Common myeloid progenitor, CD34-positive (primary cell): Measurements from ENCODE around the gene ARVCF.
A peak's percentile ranks its signal among the peaks of the same experiment; 100 is the strongest.

Experiments
- CTCF ChIA-PET: fragments of 350-600 bp; sonication (Branson Sonifier 250); formaldehyde crosslinking; loops from one replicate; lab custom pipeline; 2021; ENCODE audit warnings: antibody characterized with exemption; lab: Charles Lee
- POLR2A ChIA-PET: fragments of 350-600 bp; sonication (Branson Sonifier 250); formaldehyde crosslinking; loops from one replicate; lab custom pipeline; 2021; ENCODE audit warnings: antibody characterized with exemption; lab: Charles Lee
- DNase-seq, 3 donors: peaks; one replicate each; pipeline versions ENCODE4 v3.0.0 to v3.0.0-alpha.2; 2013
- H3K27ac ChIP-seq, 2 experiments: 1 replicate in 1 of 2; 2 replicates in 1 of 2; pipeline ENCODE4 v1.7.0; 2013; ENCODE audit warnings: inconsistent platforms in 2 of 2, low read length in 2 of 2, mild to moderate bottlenecking in 2 of 2, low read depth in 1 of 2, moderate library complexity in 1 of 2; ENCODE audit not compliant: severe bottlenecking in 2 of 2, insufficient read depth in 1 of 2, poor library complexity in 1 of 2
- H3K27me3 ChIP-seq, 5 experiments: replicated peaks in 2 of 5; 1 replicate in 3 of 5; 2 replicates in 2 of 5; pipeline versions ENCODE4 v1.6.1 to v1.7.0; 2013; ENCODE audit warnings: low read length in 4 of 5, mild to moderate bottlenecking in 2 of 5, moderate library complexity in 2 of 5, inconsistent platforms in 1 of 5; ENCODE audit not compliant: insufficient read depth in 5 of 5, control insufficient read depth in 4 of 5
- H3K36me3 ChIP-seq, 4 experiments: 1 replicate in 2 of 4; 2 replicates in 2 of 4; pipeline versions ENCODE4 v1.6.1 to v1.7.0; 2013; ENCODE audit warnings: low read length in 3 of 4, control low read depth in 1 of 4, mild to moderate bottlenecking in 1 of 4; ENCODE audit not compliant: control insufficient read depth in 4 of 4, insufficient read depth in 4 of 4
- H3K4me1 ChIP-seq, 4 experiments: 1 replicate in 3 of 4; 2 replicates in 1 of 4; pipeline versions ENCODE4 v1.6.1 to v1.7.1; 2013; ENCODE audit warnings: low read length in 3 of 4, mild to moderate bottlenecking in 3 of 4, control low read depth in 1 of 4, inconsistent platforms in 1 of 4, moderate library complexity in 1 of 4; ENCODE audit not compliant: control insufficient read depth in 4 of 4, insufficient read depth in 4 of 4; ENCODE audit errors: control extremely low read depth in 1 of 4
- H3K4me3 ChIP-seq, 7 experiments: 1 replicate in 4 of 7; 2 replicates in 3 of 7; pipeline versions ENCODE4 v1.5.1 to v1.7.0; 2013; ENCODE audit warnings: mild to moderate bottlenecking in 7 of 7, low read length in 6 of 7, moderate library complexity in 6 of 7, inconsistent platforms in 2 of 7, low read depth in 2 of 7, control low read depth in 1 of 7; ENCODE audit not compliant: insufficient read depth in 4 of 7, control insufficient read depth in 1 of 7; ENCODE audit errors: extremely low read depth in 1 of 7
- H3K9me3 ChIP-seq, 5 experiments: 1 replicate in 4 of 5; 2 replicates in 1 of 5; pipeline versions ENCODE4 v1.6.1 to v1.7.1; 2013; ENCODE audit warnings: low read length in 4 of 5, mild to moderate bottlenecking in 2 of 5, inconsistent platforms in 1 of 5, low read depth in 1 of 5, moderate library complexity in 1 of 5; ENCODE audit not compliant: control insufficient read depth in 4 of 5, insufficient read depth in 2 of 5; ENCODE audit errors: control extremely low read depth in 1 of 5
- WGBS: methylation state at CpG from one replicate; pipeline ENCODE4 v1.1.5; 2013; ENCODE audit not compliant: insufficient coverage; 5-methylcytosine and 5-hydroxymethylcytosine counted together

Gene ARVCF

DNA sequence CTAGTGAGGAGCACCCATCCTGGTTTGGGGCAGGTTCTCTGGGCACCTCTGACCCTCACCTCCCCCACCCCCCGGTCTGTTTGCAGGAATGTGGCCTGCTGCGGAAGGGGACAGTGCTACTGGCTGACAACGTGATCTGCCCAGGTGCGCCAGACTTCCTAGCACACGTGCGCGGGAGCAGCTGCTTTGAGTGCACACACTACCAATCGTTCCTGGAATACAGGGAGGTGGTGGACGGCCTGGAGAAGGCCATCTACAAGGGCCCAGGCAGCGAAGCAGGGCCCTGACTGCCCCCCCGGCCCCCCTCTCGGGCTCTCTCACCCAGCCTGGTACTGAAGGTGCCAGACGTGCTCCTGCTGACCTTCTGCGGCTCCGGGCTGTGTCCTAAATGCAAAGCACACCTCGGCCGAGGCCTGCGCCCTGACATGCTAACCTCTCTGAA is 48.2 kb downstream of the ARVCF start:
- H3K27ac ChIP-seq = no peak overlapping the region
- ChIA-PET CTCF (interaction anchor here (0.6 to 15.9 kb wide), 8 partner anchors 11 to 161 kb away, joined by 3 to 384 read pairs (median 6); no protein-coding TSS in a partner anchor), POLR2A (interaction anchor here (4.9 kb wide), 1 partner anchor 46 kb away, joined by 33 read pairs; no protein-coding TSS in a partner anchor)
- H3K4me1 ChIP-seq = peaks cover 0 to 29% (median 19%) of the 10 kb centered on the region in 4 experiments
- DNase-seq = no peak
- WGBS = 92% methylated on average over 11 of the region's 18 CpGs
- no peaks in the 10 kb centered on the region for H3K27me3 ChIP-seq
- no peaks in the 10 kb centered on the region for H3K9me3 ChIP-seq
- H3K36me3 ChIP-seq = peaks cover 19 to 80% (median 43%) of the 10 kb centered on the region in 4 experiments
- no peak overlapping the region for H3K4me3 ChIP-seq

DNA sequence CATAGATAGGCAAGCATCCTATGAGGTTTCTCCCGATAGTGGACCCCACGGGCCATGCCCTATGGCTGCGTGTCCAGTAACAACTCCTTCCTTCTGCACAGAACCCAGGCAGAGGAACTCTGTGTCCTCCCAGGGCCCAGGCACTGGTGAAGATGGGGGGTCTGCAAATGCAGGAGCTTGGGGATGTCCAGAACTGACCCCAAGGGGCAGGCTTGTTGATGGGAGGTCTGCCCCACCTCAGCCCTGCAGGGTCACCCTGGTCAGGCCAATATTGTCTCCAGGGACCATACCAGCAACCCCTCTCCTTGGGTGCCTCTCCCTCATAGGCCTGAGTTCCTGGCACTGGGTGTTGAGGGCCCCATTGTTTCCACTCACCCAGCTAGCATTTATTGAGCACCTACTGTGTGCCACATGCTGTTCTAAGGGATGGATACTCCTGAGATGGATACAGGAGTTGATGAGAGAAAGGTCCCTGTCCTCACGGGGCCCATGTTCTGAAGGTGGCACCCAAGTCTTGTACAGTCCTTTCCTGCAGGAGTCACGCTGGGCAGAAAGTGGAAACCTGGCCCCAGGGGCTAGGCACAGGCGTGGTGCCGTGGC is 48.7 kb downstream of the ARVCF start:
- CTCF ChIA-PET = interaction anchor here (1.3 to 15.9 kb wide), 3 partner anchors 14 to 43 kb away, joined by 3 to 384 read pairs (median 9); no protein-coding TSS in a partner anchor
- POLR2A ChIA-PET = interaction anchor here (4.9 kb wide), 1 partner anchor 46 kb away, joined by 33 read pairs; no protein-coding TSS in a partner anchor
- no peak for DNase-seq
- WGBS = 91% methylated on average over 7 of the region's 7 CpGs
- H3K36me3 ChIP-seq = peaks cover 19 to 85% (median 46%) of the 10 kb centered on the region in 4 experiments
- H3K27me3 ChIP-seq = no peaks in the 10 kb centered on the region
- H3K4me1 ChIP-seq = peaks cover 0 to 24% (median 15%) of the 10 kb centered on the region in 4 experiments
- no peak overlapping the region for H3K4me3 ChIP-seq
- no peak overlapping the region for H3K27ac ChIP-seq
- H3K9me3 ChIP-seq = no peaks in the 10 kb centered on the region

DNA sequence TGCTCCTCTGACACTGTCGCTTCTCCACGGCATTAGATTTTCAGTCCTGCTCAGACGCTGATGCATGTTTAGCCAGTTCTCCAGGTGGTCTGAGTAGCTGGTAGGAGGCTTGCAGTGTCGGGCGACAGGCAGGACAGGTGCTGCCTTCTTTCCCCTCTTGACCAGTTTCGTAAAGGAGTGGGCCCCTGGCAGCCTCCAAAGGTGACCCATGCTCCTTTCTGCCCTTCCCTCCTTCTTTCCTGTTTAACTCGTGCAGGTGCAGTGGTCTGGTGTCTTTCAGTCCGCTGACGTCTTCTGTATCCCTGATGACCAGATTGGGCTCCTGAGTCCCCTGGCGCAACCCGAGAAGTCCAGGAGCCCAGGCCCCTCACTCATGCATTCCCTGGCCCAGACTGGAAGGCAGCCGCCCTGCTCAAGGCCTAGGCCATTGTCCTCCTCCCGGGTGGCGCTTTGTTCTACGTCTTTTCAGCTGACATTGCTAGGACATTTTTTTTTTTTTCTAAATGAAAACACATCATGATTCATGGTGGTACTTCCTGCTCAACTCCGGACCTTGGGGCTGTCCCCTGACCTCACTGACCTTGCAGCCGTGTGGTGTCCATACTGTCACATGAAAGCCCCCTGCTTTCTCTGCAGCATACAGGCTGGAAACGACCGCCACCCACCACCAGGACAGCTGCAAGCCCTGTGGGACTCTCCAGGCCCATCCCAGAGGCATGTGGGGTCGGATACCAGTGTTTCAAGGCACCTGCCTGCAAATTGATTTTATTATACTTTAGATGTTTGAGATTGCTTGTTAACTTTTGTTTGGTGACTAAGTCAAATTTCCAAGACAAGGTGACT is 49.5 kb downstream of the ARVCF start:
- H3K4me1 ChIP-seq = peaks cover 0 to 18% (median 14%) of the 10 kb centered on the region in 4 experiments
- POLR2A ChIA-PET = no interaction called here
- no peak overlapping the region for H3K27ac ChIP-seq
- H3K9me3 ChIP-seq = no peaks in the 10 kb centered on the region
- H3K36me3 ChIP-seq = peaks cover 19 to 84% (median 49%) of the 10 kb centered on the region in 4 experiments
- 93% methylated on average over 18 of the region's 20 CpGs for WGBS
- no peaks in the 10 kb centered on the region for H3K27me3 ChIP-seq
- H3K4me3 ChIP-seq = no peak overlapping the region
- CTCF ChIA-PET = interaction anchor here (1.3 to 15.9 kb wide), 5 partner anchors 10 to 44 kb away, joined by 3 to 384 read pairs (median 7); no protein-coding TSS in a partner anchor
- DNase-seq = no peak

GRCh38 chr22:19965771-19966709 is 50.6 kb downstream of the ARVCF start:
- no peaks in the 10 kb centered on the region for H3K9me3 ChIP-seq
- H3K36me3 ChIP-seq = peaks cover 20 to 84% (median 52%) of the 10 kb centered on the region in 4 experiments
- no peak overlapping the region for H3K4me3 ChIP-seq
- 88% methylated on average over 9 of the region's 10 CpGs for WGBS
- ChIA-PET CTCF (interaction anchor here (1.0 to 15.9 kb wide), 10 partner anchors 9 to 242 kb away, joined by 3 to 384 read pairs (median 4); partner anchors contain the start of gene GP1BB), POLR2A (interaction anchor here (0.9 kb wide), 1 partner anchor 44 kb away, joined by 3 read pairs; no protein-coding TSS in a partner anchor)
- no peak overlapping the region for H3K27ac ChIP-seq
- H3K4me1 ChIP-seq = peaks cover 0 to 7% (median 5%) of the 10 kb centered on the region in 4 experiments
- peak in 2 of 3 donors; percentile 53 to 64 for DNase-seq
- H3K27me3 ChIP-seq = no peaks in the 10 kb centered on the region

- CTCF ChIA-PET = interaction anchor here (0.5 to 15.9 kb wide), 10 partner anchors 8 to 241 kb away, joined by 3 to 384 read pairs (median 4); partner anchors contain the start of gene GP1BB
- H3K9me3 ChIP-seq = no peaks in the 10 kb centered on the region
- H3K27ac ChIP-seq = no peak overlapping the region
- no peaks in the 10 kb centered on the region for H3K27me3 ChIP-seq
- no peak overlapping the region for H3K4me3 ChIP-seq
- POLR2A ChIA-PET = interaction anchor here (0.9 kb wide), 1 partner anchor 45 kb away, joined by 3 read pairs; no protein-coding TSS in a partner anchor
- WGBS = 98% methylated on average over 12 of the region's 15 CpGs
- DNase-seq = no peak
- peaks cover 0 to 9% (median under 1%) of the 10 kb centered on the region in 4 experiments for H3K4me1 ChIP-seq
- peaks cover 19 to 83% (median 54%) of the 10 kb centered on the region in 4 experiments for H3K36me3 ChIP-seq
Measured at GRCh38 chr22:19964701-19965386, 51.8 kb downstream of the ARVCF start.
